RWPE1 (cell line): ENCODE measurements around the gene PLK2.

Experiments used
- CTCF ChIA-PET: fragments of 350-600 bp; sonication (Branson Sonifier 250); formaldehyde crosslinking; extraction: SDS; loops from one replicate; lab custom pipeline; 2021; lab: Yijun Ruan, JAX
- POLR2A ChIA-PET: fragments of 400-600 bp; formaldehyde crosslinking; extraction: SDS; loops from one replicate; lab custom pipeline; 2020; ENCODE audit warnings: antibody characterized with exemption; ENCODE audit not compliant: low non-redundant PET; lab: Yijun Ruan, JAX
- DNase-seq: peaks from one replicate; pipeline ENCODE4 v3.0.0; 2012; ENCODE audit warnings: low spot score
- H3K27ac ChIP-seq: fragments of 450-650 bp; 2 replicates; pipeline ENCODE4 v1.5.1; 2017
- CTCF ChIP-seq: fragments of 450-650 bp; conservative IDR thresholded peaks from 2 replicates; pipeline ENCODE4 v1.5.1; 2017; ENCODE audit warnings: low read depth, mild to moderate bottlenecking

PLK2 gene

GRCh38 chr5:58496488-58496887, 36.6 kb upstream of the PLK2 start:
- no peak overlapping the region for H3K27ac ChIP-seq
- POLR2A ChIA-PET = no interaction called here
- CTCF ChIA-PET = interaction anchor here (0.6 to 1.0 kb wide), 4 partner anchors 10 to 353 kb away, joined by 3 to 6 read pairs (median 4); no protein-coding TSS in a partner anchor
- TF ChIP-seq CTCF = no peak
- no peak for DNase-seq

GRCh38 chr5:58493141-58493540, 33.3 kb upstream of the PLK2 start:
- POLR2A ChIA-PET = no interaction called here
- no peak for TF ChIP-seq CTCF
- no peak for DNase-seq
- CTCF ChIA-PET = no interaction called here
- no peak overlapping the region for H3K27ac ChIP-seq

GRCh38 chr5:58491216-58491892, 31.5 kb upstream of the PLK2 start, which contains the start of gene GAPT:
GAPT (plus strand) TSS chr5:58491435; CDS start chr5:58494537, 3,102 bp downstream.
- no peak for DNase-seq
- CTCF ChIA-PET = no interaction called here
- POLR2A ChIA-PET = no interaction called here
- no peak within 1 kb of the TSS for H3K27ac ChIP-seq
- no peak for TF ChIP-seq CTCF

GRCh38 chr5:58490402-58491050, 30.6 kb upstream of the PLK2 start:
- ChIA-PET CTCF (no interaction called here), POLR2A (no interaction called here)
- H3K27ac ChIP-seq = no peak overlapping the region
- no peak for DNase-seq
- no peak for TF ChIP-seq CTCF

- ChIA-PET CTCF (interaction anchor here (0.6 to 2.2 kb wide), 3 partner anchors 10 to 671 kb away, joined by 3 to 11 read pairs (median 6); no protein-coding TSS in a partner anchor), POLR2A (no interaction called here)
- no peak overlapping the region for H3K27ac ChIP-seq
- no peak for TF ChIP-seq CTCF
- no peak for DNase-seq
These were observed 26.4 kb upstream of the PLK2 start for GRCh38 chr5:58486290-58486689.

GRCh38 chr5:58484505-58484904, 24.6 kb upstream of the PLK2 start:
- DNase-seq = no peak
- ChIA-PET POLR2A (no interaction called here), CTCF (no interaction called here)
- H3K27ac ChIP-seq = no peak overlapping the region
- no peak for TF ChIP-seq CTCF
